Measurements from ENCODE around the gene USP17L29.
"Not testable (repeated sequence)": the region's sequence is repeated elsewhere in the genome, so short reads cannot be mapped to it uniquely, and the experiment has no call there.

Gene USP17L29

GRCh38 chr4:9384126-9384525 is 30.7 kb downstream of the USP17L29 start:
- Histone ChIP-seq H3K27ac (ENCODE audit: low read length) (no peak overlapping the region), H3K9ac (ENCODE audit: low read length) (no peak overlapping the region), H3K27me3 (ENCODE audit: control insufficient read depth, insufficient read depth, low read length) (no peaks in the 10 kb centered on the region), H3K36me3 (ENCODE audit: control insufficient read depth, low read depth, low read length) (no peaks in the 10 kb centered on the region), H3K4me1 (ENCODE audit: control insufficient read depth, low read depth, low read length) (no peaks in the 10 kb centered on the region), H3K9me3 (ENCODE audit: control insufficient read depth, low read depth, low read length) (no peaks in the 10 kb centered on the region), H3K4me3 (ENCODE audit: low read length) (no peak overlapping the region)

- H3K9me3 ChIP-seq (ENCODE audit: control insufficient read depth, low read depth, low read length); H3K9ac ChIP-seq (ENCODE audit: low read length); H3K4me3 ChIP-seq (ENCODE audit: low read length); H3K4me1 ChIP-seq (ENCODE audit: control insufficient read depth, low read depth, low read length); H3K27ac ChIP-seq (ENCODE audit: low read length); H3K27me3 ChIP-seq (ENCODE audit: control insufficient read depth, insufficient read depth, low read length); H3K36me3 ChIP-seq (ENCODE audit: control insufficient read depth, low read depth, low read length): not testable (repeated sequence)
Measured at GRCh38 chr4:9389001-9389400, 35.6 kb downstream of the USP17L29 start.

Measured in iPS-18a (cell line).